Left kidney (tissue), 2 donors: Measurements from ENCODE around the gene AVPI1. TPM values are rescaled to one million over a fixed set of nuclear protein-coding genes. Genes with fewer than 3 reads are reported as not detected.
"Not testable (repeated sequence)": the region's sequence is repeated elsewhere in the genome, so short reads cannot be mapped to it uniquely, and the experiment has no call there.

Experiments used
- DNase-seq: peaks from one replicate; pipeline ENCODE4 v3.0.0-alpha.2; 2013
- polyA plus RNA-seq: library from polyadenylated mRNA; unstranded; fragments of 120-200 nt; gene quantifications from one replicate; pipeline ENCODE4 v1.2.1, GENCODE V29; 2013; ENCODE audit not compliant: insufficient read length

Gene AVPI1
- polyA plus RNA-seq, 1 donor: 4.0 TPM

GRCh38 chr10:97683556-97684367 lies 3.3 kb downstream of the AVPI1 start:
- no peak for DNase-seq

- DNase-seq: no peak
Observed at GRCh38 chr10:97682042-97682441, 5.0 kb downstream of the AVPI1 start.

- no peak for DNase-seq
Observed at GRCh38 chr10:97679594-97679993, 7.4 kb downstream of the AVPI1 start.

GRCh38 chr10:97676770-97677581 lies 10.1 kb downstream of the AVPI1 start:
- DNase-seq: no peak

GRCh38 chr10:97675222-97675621 lies 11.8 kb downstream of the AVPI1 start:
- no peak for DNase-seq

GRCh38 chr10:97673736-97674525 lies 13.1 kb downstream of the AVPI1 start:
- DNase-seq: no peak

DNA sequence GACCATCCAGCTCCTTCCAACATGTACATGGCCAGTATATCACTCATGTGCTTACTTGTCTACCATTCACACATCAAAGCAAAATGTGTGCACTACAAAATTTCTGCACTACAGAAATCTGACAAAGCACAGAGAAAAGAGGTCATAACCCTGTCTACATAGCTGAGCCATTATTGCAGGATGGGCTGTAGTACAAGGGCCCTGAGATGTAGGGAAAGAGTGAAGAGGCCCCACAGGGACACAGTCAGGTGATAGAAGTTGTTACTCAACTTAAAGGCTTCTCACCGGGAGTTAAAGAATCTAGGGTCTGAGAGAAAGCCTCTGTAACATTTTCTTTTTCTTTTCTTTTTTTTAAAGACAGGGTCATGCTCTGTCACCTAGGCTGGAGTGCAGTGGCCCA lies 17.5 kb downstream of the AVPI1 start:
- no peak for DNase-seq

DNA sequence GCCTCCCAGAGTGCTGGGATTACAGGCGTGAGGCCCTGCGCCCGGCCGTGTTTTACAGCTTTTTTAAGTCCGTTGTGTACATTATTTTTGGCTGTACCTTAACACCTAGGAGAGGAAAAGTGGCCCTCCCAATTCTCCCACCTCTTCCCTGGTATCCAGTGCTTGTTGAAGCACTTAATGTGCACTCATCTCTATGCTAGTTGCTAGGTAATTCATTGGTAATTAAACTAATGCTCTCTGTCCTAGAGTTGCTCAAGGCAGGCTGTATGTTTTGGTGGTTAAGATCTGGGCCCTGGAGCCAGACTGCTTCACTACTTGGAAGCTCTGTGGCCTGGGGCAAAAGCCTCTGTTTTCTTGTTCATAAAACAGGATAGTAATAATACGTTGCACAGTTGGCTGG lies 19.6 kb downstream of the AVPI1 start:
- no peak for DNase-seq

DNA sequence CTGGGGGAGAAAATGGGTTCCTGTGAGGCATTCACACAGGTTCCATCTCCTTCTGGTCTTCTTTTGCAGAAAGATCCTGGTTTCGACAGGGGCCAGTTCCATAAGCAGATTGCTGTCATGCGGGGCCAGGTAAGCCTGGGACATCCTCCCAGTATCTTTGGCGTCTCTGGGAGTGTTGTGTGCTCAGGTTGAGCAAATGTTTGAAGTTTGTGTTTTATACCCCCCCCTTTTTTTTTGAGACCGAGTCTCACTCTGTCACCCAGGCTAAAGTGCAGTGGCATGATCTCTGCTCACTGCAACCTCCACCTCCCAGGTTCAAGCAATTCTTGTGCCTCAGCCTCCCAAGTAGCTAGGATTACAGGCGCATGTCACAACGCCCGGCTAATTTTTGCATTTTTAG lies 20.0 kb downstream of the AVPI1 start:
- no peak for DNase-seq

DNA sequence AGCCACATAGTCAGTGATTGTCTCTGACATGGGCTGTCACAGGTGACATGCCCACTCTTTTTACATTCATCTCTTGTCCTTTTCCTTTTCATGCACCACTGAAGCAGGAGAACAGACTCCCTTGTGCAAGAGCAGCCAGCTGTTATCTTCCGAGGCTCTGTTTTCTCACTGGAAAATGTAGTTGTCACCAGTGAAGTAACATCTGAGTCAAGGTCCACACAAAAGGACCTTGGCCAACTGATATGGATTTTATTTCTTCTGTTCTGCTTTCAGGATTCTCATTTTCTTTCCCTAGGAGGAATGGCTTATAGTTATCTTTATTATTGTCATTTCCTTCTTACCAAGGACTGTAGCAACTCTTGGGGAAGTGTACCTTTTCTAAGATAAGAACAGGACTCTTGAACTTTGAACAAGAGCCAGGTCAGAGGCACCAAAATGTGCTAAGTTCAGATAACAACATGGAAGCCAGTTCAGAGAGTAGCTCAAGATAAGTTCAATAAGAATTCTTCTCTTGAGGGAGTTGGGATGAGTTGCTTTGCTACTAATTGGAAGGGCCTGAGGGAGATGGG lies 22.7 kb downstream of the AVPI1 start:
- DNase-seq: no peak

- no peak for DNase-seq
Observed at GRCh38 chr10:97659589-97659988, 27.5 kb downstream of the AVPI1 start.

- DNase-seq: no peak
Observed at GRCh38 chr10:97656777-97657176, 30.3 kb downstream of the AVPI1 start.

GRCh38 chr10:97651773-97652172 lies 35.3 kb downstream of the AVPI1 start:
- DNase-seq: no peak

DNA sequence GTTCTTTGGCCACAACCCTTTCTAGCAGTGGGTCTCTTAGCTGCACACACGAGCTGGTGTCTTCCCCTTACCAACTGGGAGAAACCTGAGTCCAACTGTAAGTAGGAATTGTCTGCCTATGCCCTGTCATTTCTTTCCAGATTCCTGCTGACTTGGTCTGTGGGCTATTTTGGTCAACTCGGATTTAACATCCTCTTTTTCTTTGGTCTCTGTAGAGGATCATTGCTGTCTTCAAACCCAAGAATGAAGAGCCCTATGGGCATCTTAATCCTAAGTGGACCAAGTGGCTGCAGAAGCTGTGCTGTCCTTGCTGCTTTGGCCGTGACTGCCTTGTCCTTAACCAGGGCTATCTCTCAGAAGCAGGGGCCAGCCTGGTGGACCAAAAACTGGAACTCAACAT lies 36.3 kb downstream of the AVPI1 start:
- no peak for DNase-seq

DNA sequence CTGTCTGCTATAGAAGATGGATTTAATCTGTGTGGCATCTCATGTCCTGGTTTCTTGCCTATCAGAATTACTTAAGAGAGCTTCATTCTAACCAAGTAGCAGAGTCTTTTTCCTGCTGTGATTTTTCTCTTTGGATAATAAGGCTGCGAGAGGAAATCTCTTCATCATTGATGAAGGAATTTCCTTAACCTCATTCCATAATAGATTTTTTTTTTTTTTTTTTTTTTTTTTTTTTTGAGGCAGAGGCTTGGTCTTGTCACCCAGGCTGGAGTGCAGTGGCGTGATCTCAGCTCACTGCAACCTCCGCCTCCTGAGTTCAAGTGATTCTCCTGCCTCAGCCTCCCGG lies 37.7 kb downstream of the AVPI1 start:
- DNase-seq: not testable (repeated sequence)

- no peak for DNase-seq
Observed at GRCh38 chr10:97648562-97649404, 38.3 kb downstream of the AVPI1 start.

- no peak for DNase-seq
Observed at GRCh38 chr10:97647556-97647955, 39.5 kb downstream of the AVPI1 start.

DNA sequence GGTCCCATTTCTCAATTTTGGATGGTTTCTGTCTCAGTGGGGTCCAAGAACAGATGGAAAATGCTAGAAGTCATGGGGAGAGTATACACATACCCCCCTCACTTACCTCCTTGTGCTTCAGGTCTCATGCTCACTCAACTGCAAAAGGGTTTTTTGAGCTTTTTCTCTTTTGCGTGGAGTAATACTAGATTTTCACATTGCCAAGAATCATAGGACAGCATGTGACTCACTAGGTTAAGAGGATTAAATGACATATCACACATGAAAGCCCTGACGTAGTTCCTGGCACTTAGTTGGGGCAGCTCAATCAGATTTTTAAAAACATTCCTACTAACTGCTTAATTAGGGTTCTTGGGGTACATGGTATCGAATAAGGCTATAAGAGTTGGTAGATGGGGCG lies 42.1 kb downstream of the AVPI1 start:
- DNase-seq: no peak

DNA sequence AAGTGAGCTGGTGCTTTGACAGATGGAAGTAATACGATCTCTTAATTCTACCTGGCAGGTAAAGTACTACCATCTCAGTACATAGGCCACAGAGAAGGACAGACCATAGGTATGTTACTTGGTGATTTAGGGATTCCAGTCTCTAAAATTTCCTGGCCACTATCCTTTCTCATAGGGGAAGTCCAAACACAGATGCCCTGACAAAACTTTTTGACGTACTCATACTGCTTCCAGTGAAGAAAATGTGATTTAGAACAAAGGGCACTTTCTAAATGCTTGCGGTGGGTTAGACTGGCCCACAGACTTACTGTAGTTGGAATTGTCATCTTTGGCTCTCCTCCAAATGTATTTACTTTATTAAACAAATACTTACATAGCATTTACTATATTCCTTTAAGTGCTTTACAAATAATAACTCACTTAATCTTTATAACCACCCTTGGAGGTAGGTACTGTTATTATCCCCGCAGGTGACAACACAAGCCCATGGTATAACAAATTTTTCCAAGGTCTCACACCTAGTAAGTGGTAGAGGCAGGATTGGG lies 43.5 kb downstream of the AVPI1 start:
- DNase-seq: no peak

- DNase-seq: not testable (repeated sequence)
Observed at GRCh38 chr10:97642471-97643159, 44.4 kb downstream of the AVPI1 start.
